Natural killer cell treated with Interleukin-12 subunit alpha and Interleukin-12 subunit beta and Interleukin-15 and Interleukin-18, amount 100 ng/mL, for 72 hours (primary cell): ENCODE data around the gene CENPVL2. TPM values are rescaled to one million over a fixed set of nuclear protein-coding genes. Genes with fewer than 3 reads are reported as not detected.

Experiments used
- total RNA-seq, 2 donors: library from RNA; stranded (reverse); gene quantifications; one replicate each; pipeline ENCODE4 v1.2.3, GENCODE V29; 2022

Gene CENPVL2
- total RNA-seq, 2 donors from 2014 or later = not detected

Other genes with a start within 250 kb of the CENPVL2 start
- gene NUDT11, start 186.2 kb downstream of the CENPVL2 start, total RNA-seq = 1 to 10 TPM; 1.1 to 1.3 TPM
- gene CENPVL3, start 63.9 kb downstream of the CENPVL2 start, total RNA-seq = not detected
- not detected for gene CENPVL1, start 27.7 kb upstream of the CENPVL2 start, total RNA-seq
- gene GSPT2, start 60.6 kb upstream of the CENPVL2 start, total RNA-seq = 10 to 100 TPM in 1 of 2 donors, 1 to 10 TPM in 1; 9.8 to 12.2 TPM
- gene MAGED1, start 210.8 kb upstream of the CENPVL2 start, total RNA-seq = 10 to 100 TPM; 30.4 to 35.2 TPM